ENCODE results near the gene TARBP1.

GRCh38 chr1:234431255-234431654 is 47.7 kb downstream of the TARBP1 start:
- TF ChIP-seq CHD2 (IDR thresholded peaks at IDR 0.05; ENCODE audit: low read depth, low read length) (no peak), CREB1 (IDR thresholded peaks at IDR 0.05) (no peak), CREB1 (CRISPR knock-in tag; IDR thresholded peaks at IDR 0.05) (no peak), CEBPB (IDR thresholded peaks at IDR 0.05; ENCODE audit: borderline replicate concordance, low read depth, low read length) (no peak), ZNF629 (CRISPR knock-in tag; conservative IDR thresholded peaks at IDR 0.05) (no peak), ZNF652 (CRISPR knock-in tag; IDR thresholded peaks at IDR 0.05; ENCODE audit: borderline replicate concordance, low read depth) (no peak), TAF1 (CRISPR knock-in tag; IDR thresholded peaks at IDR 0.05) (no peak), PHB2 (IDR thresholded peaks at IDR 0.05; ENCODE audit: partially characterized antibody) (no peak), STAT5B (CRISPR knock-in tag; IDR thresholded peaks at IDR 0.05) (no peak)
- TF ChIP-seq, protein P1, sequence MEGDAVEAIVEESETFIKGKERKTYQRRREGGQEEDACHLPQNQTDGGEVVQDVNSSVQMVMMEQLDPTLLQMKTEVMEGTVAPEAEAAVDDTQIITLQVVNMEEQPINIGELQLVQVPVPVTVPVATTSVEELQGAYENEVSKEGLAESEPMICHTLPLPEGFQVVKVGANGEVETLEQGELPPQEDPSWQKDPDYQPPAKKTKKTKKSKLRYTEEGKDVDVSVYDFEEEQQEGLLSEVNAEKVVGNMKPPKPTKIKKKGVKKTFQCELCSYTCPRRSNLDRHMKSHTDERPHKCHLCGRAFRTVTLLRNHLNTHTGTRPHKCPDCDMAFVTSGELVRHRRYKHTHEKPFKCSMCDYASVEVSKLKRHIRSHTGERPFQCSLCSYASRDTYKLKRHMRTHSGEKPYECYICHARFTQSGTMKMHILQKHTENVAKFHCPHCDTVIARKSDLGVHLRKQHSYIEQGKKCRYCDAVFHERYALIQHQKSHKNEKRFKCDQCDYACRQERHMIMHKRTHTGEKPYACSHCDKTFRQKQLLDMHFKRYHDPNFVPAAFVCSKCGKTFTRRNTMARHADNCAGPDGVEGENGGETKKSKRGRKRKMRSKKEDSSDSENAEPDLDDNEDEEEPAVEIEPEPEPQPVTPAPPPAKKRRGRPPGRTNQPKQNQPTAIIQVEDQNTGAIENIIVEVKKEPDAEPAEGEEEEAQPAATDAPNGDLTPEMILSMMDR (CRISPR knock-in tag; IDR thresholded peaks at IDR 0.05): no peak
